Trophoblast cell (in vitro differentiated cells and primary cell): ENCODE results near the gene ARHGAP10.

Source experiments
- DNase-seq, 2 donors: peaks; one replicate each; pipeline ENCODE4 v3.0.0-alpha.2; 2016
- H2AFZ ChIP-seq: 2 replicates; pipeline ENCODE4 v1.6.1; 2013; ENCODE audit warnings: low read length, moderate library complexity, mild to moderate bottlenecking; ENCODE audit not compliant: insufficient read depth, poor library complexity
- H2AK5ac ChIP-seq: 2 replicates; pipeline ENCODE4 v1.6.1; 2013; ENCODE audit warnings: mild to moderate bottlenecking, low read length
- H2BK120ac ChIP-seq: 2 replicates; pipeline ENCODE4 v1.6.1; 2013; ENCODE audit warnings: low read length, mild to moderate bottlenecking, moderate library complexity; ENCODE audit not compliant: insufficient read depth, poor library complexity
- H2BK12ac ChIP-seq: 2 replicates; pipeline ENCODE4 v1.6.1; 2013; ENCODE audit warnings: mild to moderate bottlenecking, low read length, moderate library complexity
- H2BK5ac ChIP-seq: 2 replicates; pipeline ENCODE4 v1.6.1; 2013; ENCODE audit warnings: low read length, low read depth, moderate library complexity, mild to moderate bottlenecking; ENCODE audit not compliant: poor library complexity
- H3K14ac ChIP-seq: 2 replicates; pipeline ENCODE4 v1.6.1; 2013; ENCODE audit warnings: mild to moderate bottlenecking, low read length
- H3K18ac ChIP-seq: 2 replicates; pipeline ENCODE4 v1.6.1; 2013; ENCODE audit warnings: mild to moderate bottlenecking, low read length
- H3K23ac ChIP-seq: 2 replicates; pipeline ENCODE4 v1.6.1; 2013; ENCODE audit warnings: low read length
- H3K27ac ChIP-seq: 2 replicates; pipeline ENCODE4 v1.5.1; 2013; ENCODE audit warnings: low read depth, mild to moderate bottlenecking, inconsistent platforms, low read length, moderate library complexity
- H3K27me3 ChIP-seq: 2 replicates; pipeline ENCODE4 v1.6.1; 2013; ENCODE audit warnings: inconsistent platforms, mild to moderate bottlenecking, low read length, moderate library complexity; ENCODE audit not compliant: insufficient read depth
- H3K36me3 ChIP-seq, 2 experiments: 1 replicate in 1 of 2; 2 replicates in 1 of 2; pipeline ENCODE4 v1.6.1; 2013; ENCODE audit warnings: low read length in 2 of 2, mild to moderate bottlenecking in 2 of 2, moderate library complexity in 1 of 2; ENCODE audit not compliant: insufficient read depth in 2 of 2, control insufficient read depth in 1 of 2
- H3K4ac ChIP-seq: 2 replicates; pipeline ENCODE4 v1.6.1; 2013; ENCODE audit warnings: low read depth, mild to moderate bottlenecking, low read length, moderate library complexity
- H3K4me1 ChIP-seq, 2 experiments: 1 replicate in 1 of 2; 2 replicates in 1 of 2; pipeline ENCODE4 v1.6.1; 2013; ENCODE audit warnings: low read length in 2 of 2, mild to moderate bottlenecking in 2 of 2, moderate library complexity in 1 of 2; ENCODE audit not compliant: insufficient read depth in 2 of 2, control insufficient read depth in 1 of 2
- H3K4me2 ChIP-seq: 2 replicates; pipeline ENCODE4 v1.6.1; 2013; ENCODE audit warnings: inconsistent platforms, mild to moderate bottlenecking, low read length, moderate library complexity
- H3K4me3 ChIP-seq: 2 replicates; pipeline ENCODE4 v1.5.1; 2013; ENCODE audit warnings: mild to moderate bottlenecking, low read depth, low read length, inconsistent platforms
- H3K79me1 ChIP-seq: one replicate; pipeline ENCODE4 v1.6.1; 2013; ENCODE audit warnings: low read length
- H3K79me2 ChIP-seq: 2 replicates; pipeline ENCODE4 v1.6.1; 2013; ENCODE audit warnings: low read length, mild to moderate bottlenecking; ENCODE audit not compliant: control insufficient read depth, insufficient read depth, poor library complexity
- H3K9ac ChIP-seq: 2 replicates; pipeline ENCODE4 v1.6.1; 2013; ENCODE audit warnings: mild to moderate bottlenecking, low read length
- H3K9me3 ChIP-seq: 2 replicates; pipeline ENCODE4 v1.6.1; 2013; ENCODE audit warnings: low read depth, mild to moderate bottlenecking, control low read depth, inconsistent platforms, low read length; ENCODE audit not compliant: insufficient read depth
- H4K12ac ChIP-seq: 2 replicates; pipeline ENCODE4 v1.6.1; 2013; ENCODE audit warnings: low read depth, mild to moderate bottlenecking, low read length, moderate library complexity
- H4K8ac ChIP-seq: 2 replicates; pipeline ENCODE4 v1.6.1; 2013; ENCODE audit warnings: low read depth, mild to moderate bottlenecking, low read length, moderate library complexity
- H4K91ac ChIP-seq: one replicate; pipeline ENCODE4 v1.6.1; 2013; ENCODE audit warnings: low read depth, mild to moderate bottlenecking, low read length, moderate library complexity
- WGBS: extraction: QIAGEN DNeasy Blood & Tissue Kit; methylation state at CpG from one replicate; pipeline ENCODE4 v1.1.7; 2013; ENCODE audit warnings: missing lambda C conversion rate; ENCODE audit not compliant: insufficient read length, insufficient coverage; ENCODE audit errors: extremely low coverage; 5-methylcytosine and 5-hydroxymethylcytosine counted together

Gene ARHGAP10

DNA sequence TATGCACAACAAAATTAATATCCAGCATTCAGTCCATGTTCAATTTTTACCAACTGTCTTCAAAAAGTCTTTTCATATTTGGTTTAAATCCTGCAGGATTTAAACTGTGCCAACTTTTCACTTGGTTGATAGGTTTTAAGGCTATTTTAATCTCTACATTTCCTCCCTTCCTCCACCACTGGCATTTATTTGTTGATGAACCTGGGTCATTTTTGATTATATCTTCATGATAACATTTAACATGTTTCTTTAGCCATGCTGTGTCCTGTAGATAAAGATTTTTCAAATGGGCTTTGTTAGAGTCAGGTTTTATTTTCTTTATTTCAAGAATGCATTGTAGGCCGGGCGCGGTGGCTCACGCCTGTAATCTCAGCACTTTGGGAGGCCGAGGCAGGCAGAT lies 216.4 kb downstream of the ARHGAP10 start:
- Histone ChIP-seq H2AK5ac (no peak overlapping the region), H3K4me3 (no peak overlapping the region), H3K23ac (no peak overlapping the region), H3K9ac (no peak overlapping the region), H3K18ac (no peak overlapping the region), H3K27me3 (no peaks in the 10 kb centered on the region), H2BK12ac (no peak overlapping the region), H2AFZ (no peak overlapping the region), H4K8ac (no peak overlapping the region), H3K79me2 (no peaks in the 10 kb centered on the region), H3K14ac (no peak overlapping the region), H3K4ac (no peak overlapping the region), H4K91ac (no peak overlapping the region), H3K4me1 (no peaks in the 10 kb centered on the region), H2BK5ac (no peak overlapping the region), H4K12ac (no peak overlapping the region), H3K36me3 (peaks cover 5 to 9% of the 10 kb centered on the region in 2 experiments), H2BK120ac (no peak overlapping the region), H3K9me3 (no peaks in the 10 kb centered on the region), H3K79me1 (no peaks in the 10 kb centered on the region), H3K4me2 (no peak overlapping the region), H3K27ac (no peak overlapping the region)
- WGBS, result no CpG with 5 or more reads among the region's 5 CpGs
- no peak for DNase-seq

DNA sequence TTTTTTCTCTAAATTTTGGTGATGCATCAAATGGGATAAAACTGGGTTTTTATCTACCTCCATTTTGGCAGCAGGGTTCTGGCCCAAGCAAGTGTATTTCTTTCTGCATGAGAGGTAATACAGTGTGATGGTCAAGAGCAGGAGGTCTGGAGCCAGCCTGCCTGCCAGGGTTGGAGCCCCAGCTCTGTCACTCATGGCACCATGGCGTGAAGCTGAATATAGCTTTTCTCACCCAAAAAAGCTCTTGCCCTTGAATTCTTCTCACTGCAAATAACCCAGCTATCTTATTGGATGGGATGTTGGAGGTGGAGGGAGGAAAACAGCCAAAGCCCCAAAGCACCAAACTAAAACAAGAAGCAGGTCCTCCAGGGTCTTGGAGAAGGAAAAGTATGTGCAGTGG lies 218.4 kb downstream of the ARHGAP10 start:
- Histone ChIP-seq H4K8ac (no peak overlapping the region), H3K9me3 (no peaks in the 10 kb centered on the region), H4K91ac (no peak overlapping the region), H3K18ac (no peak overlapping the region), H3K79me2 (no peaks in the 10 kb centered on the region), H4K12ac (no peak overlapping the region), H2BK5ac (no peak overlapping the region), H2BK12ac (no peak overlapping the region), H3K36me3 (peaks cover 5 to 7% of the 10 kb centered on the region in 2 experiments), H3K4me2 (no peak overlapping the region), H3K79me1 (no peaks in the 10 kb centered on the region), H3K27ac (no peak overlapping the region), H3K4me1 (no peaks in the 10 kb centered on the region), H3K4ac (no peak overlapping the region), H3K4me3 (no peak overlapping the region), H2AFZ (no peak overlapping the region), H3K27me3 (no peaks in the 10 kb centered on the region), H3K14ac (no peak overlapping the region), H2AK5ac (no peak overlapping the region), H3K23ac (no peak overlapping the region), H2BK120ac (no peak overlapping the region), H3K9ac (no peak overlapping the region)
- WGBS, result no CpG with 5 or more reads among the region's 1 CpG
- DNase-seq, result no peak

DNA sequence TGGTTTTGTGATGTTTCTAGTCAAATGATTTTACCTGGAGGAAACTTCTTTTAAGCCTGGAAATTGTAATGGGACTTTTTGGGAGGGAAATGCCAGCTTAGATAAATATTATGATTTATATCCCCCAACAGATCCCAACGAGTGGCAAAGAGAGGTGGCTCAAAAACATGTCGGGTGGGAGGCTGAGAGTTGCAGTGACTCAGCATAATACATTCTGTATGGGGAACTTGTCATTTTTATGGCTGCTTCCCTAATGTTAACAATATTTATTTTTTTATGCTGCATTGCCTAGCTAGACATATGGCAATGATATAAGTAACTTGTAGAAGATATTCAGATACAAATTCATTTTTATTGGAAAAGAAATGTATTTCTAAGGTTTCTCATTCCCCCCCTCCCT lies 219.0 kb downstream of the ARHGAP10 start:
- no peaks in the 10 kb centered on the region for H3K79me2 ChIP-seq
- H3K14ac ChIP-seq, result no peak overlapping the region
- H3K4me1 ChIP-seq, result no peaks in the 10 kb centered on the region
- no peaks in the 10 kb centered on the region for H3K27me3 ChIP-seq
- H2BK120ac ChIP-seq, result no peak overlapping the region
- peaks cover 5 to 7% of the 10 kb centered on the region in 2 experiments for H3K36me3 ChIP-seq
- H3K4ac ChIP-seq, result no peak overlapping the region
- H2AFZ ChIP-seq, result no peak overlapping the region
- no peaks in the 10 kb centered on the region for H3K9me3 ChIP-seq
- H4K12ac ChIP-seq, result no peak overlapping the region
- DNase-seq, result no peak
- no peak overlapping the region for H4K8ac ChIP-seq
- H2BK5ac ChIP-seq, result no peak overlapping the region
- no peaks in the 10 kb centered on the region for H3K79me1 ChIP-seq
- H2BK12ac ChIP-seq, result no peak overlapping the region
- H3K4me2 ChIP-seq, result no peak overlapping the region
- no peak overlapping the region for H3K23ac ChIP-seq
- no peak overlapping the region for H3K27ac ChIP-seq
- H4K91ac ChIP-seq, result no peak overlapping the region
- H3K4me3 ChIP-seq, result no peak overlapping the region
- no peak overlapping the region for H3K18ac ChIP-seq
- H2AK5ac ChIP-seq, result no peak overlapping the region
- WGBS, result no CpG with 5 or more reads among the region's 2 CpGs
- no peak overlapping the region for H3K9ac ChIP-seq

DNA sequence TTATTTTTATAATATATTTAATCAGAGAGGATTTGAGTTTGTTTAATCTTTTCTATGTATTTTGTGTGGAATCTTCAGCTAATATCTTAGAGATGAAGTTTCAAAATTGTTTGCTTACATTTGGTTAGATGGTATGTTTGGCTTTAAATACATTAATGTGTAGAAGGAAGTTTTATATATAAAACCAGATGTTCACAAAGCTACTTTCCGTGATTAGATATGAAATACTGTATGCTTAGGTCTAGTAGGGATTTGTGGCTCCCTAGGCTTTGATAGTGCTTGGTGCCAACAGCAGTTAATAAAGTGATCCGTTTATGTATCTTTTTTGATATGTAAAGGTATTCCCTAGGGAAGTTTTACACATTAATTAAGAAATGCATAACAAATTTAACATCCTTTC lies 223.0 kb downstream of the ARHGAP10 start:
- Histone ChIP-seq H2AFZ (no peak overlapping the region), H3K18ac (no peak overlapping the region), H3K4me1 (peaks cover 2% of the 10 kb centered on the region in 2 experiments), H2BK5ac (no peak overlapping the region), H3K9me3 (no peaks in the 10 kb centered on the region), H4K8ac (no peak overlapping the region), H3K9ac (no peak overlapping the region), H4K12ac (no peak overlapping the region), H2BK12ac (no peak overlapping the region), H4K91ac (no peak overlapping the region), H3K4ac (no peak overlapping the region), H2AK5ac (no peak overlapping the region), H3K79me2 (no peaks in the 10 kb centered on the region), H3K4me3 (no peak overlapping the region), H3K36me3 (no peaks in the 10 kb centered on the region), H3K27me3 (no peaks in the 10 kb centered on the region), H3K14ac (no peak overlapping the region), H3K27ac (no peak overlapping the region), H3K23ac (no peak overlapping the region), H2BK120ac (no peak overlapping the region), H3K4me2 (no peak overlapping the region), H3K79me1 (no peaks in the 10 kb centered on the region)
- whole genome bisulfite sequencing, result no CpG with 5 or more reads among the region's 2 CpGs
- DNase-seq, result no peak
